ENCODE data around the gene GIMAP7.

- TF ChIP-seq CTCF (IDR thresholded peaks at IDR 0.05 in 8 of 11, conservative IDR thresholded peaks at IDR 0.05 in 3 of 11) (no peak), POLR2AphosphoS5 (IDR thresholded peaks at IDR 0.05) (no peak)
Observed at GRCh38 chr7:150564566-150564965, 49.9 kb downstream of the GIMAP7 start.

All from spleen (tissue), 7 donors.